Right atrium auricular region (tissue), 2 donors: ENCODE data around the gene RCC1. TPM values are rescaled to one million over a fixed set of nuclear protein-coding genes. Genes with fewer than 3 reads are reported as not detected.
"Not testable (repeated sequence)": the region's sequence is repeated elsewhere in the genome, so short reads cannot be mapped to it uniquely, and the experiment has no call there.

Source experiments
- DNase-seq: peaks from one replicate; pipeline ENCODE4 v3.0.0-alpha.2; 2019; ENCODE audit warnings: low spot score
- H3K27ac ChIP-seq, 2 donors: fragments of 200-600 bp; sonication (generic); 1 replicate in 1 of 2; 2 replicates in 1 of 2; pipeline ENCODE4 v1.5.1; 2016 to 2019
- H3K27me3 ChIP-seq, 2 donors: fragments of 200-600 bp; sonication (generic); one replicate each; pipeline versions ENCODE4 v1.5.1 to v1.6.0; 2017 to 2019
- H3K36me3 ChIP-seq: fragments of 200-600 bp; sonication (generic); one replicate; pipeline ENCODE4 v1.5.1; 2016
- H3K4me1 ChIP-seq, 2 donors: fragments of 200-600 bp; sonication (generic); one replicate each; pipeline versions ENCODE4 v1.5.1 to v1.6.0; 2017 to 2019
- H3K4me3 ChIP-seq, 2 donors: fragments of 200-600 bp; sonication (generic); 1 replicate in 1 of 2; 2 replicates in 1 of 2; pipeline ENCODE4 v1.5.1; 2017 to 2019; ENCODE audit warnings: mild to moderate bottlenecking in 1 of 2, moderate library complexity in 1 of 2
- H3K9me3 ChIP-seq, 2 donors: fragments of 200-600 bp; sonication (generic); one replicate each; pipeline ENCODE4 v1.5.1; 2019
- CTCF ChIP-seq, 2 donors: fragments of 200-600 bp; sonication (generic); IDR thresholded peaks; one replicate each; pipeline ENCODE4 v1.5.1; 2019; ENCODE audit warnings: antibody characterized with exemption in 2 of 2
- total RNA-seq, 2 donors: library from RNA; depleted of rRNA; stranded (reverse); fragments of >200 nt; gene quantifications; one replicate each; pipeline ENCODE4 v1.1.0, GENCODE V29; 2016

The RCC1 gene
- total RNA-seq, 2 donors from 2014 or later, result 6.2 to 8.1 TPM

GRCh38 chr1:28564310-28564709 is 58.5 kb downstream of the RCC1 start:
- Histone ChIP-seq H3K27ac (no peak overlapping the region), H3K4me1 (no peaks in the 10 kb centered on the region), H3K27me3 (no peaks in the 10 kb centered on the region), H3K4me3 (no peak overlapping the region), H3K9me3 (no peaks in the 10 kb centered on the region), H3K36me3 (peaks cover 94% of the 10 kb centered on the region)
- DNase-seq, result no peak
- no peak for TF ChIP-seq CTCF (IDR thresholded peaks at IDR 0.05)

GRCh38 chr1:28565040-28565439 is 59.2 kb downstream of the RCC1 start:
- no peaks in the 10 kb centered on the region for H3K4me1 ChIP-seq
- H3K27ac ChIP-seq, result no peak overlapping the region

GRCh38 chr1:28565726-28566125 is 59.9 kb downstream of the RCC1 start:
- Histone ChIP-seq H3K4me3 (no peak overlapping the region), H3K27ac (no peak overlapping the region), H3K4me1 (no peaks in the 10 kb centered on the region), H3K36me3 (peaks cover 93% of the 10 kb centered on the region), H3K9me3 (no peaks in the 10 kb centered on the region), H3K27me3 (no peaks in the 10 kb centered on the region)
- no peak for TF ChIP-seq CTCF (IDR thresholded peaks at IDR 0.05)
- no peak for DNase-seq

More at GRCh38 chr1:28565040-28565439, 59.2 kb downstream of the RCC1 start:
- Histone ChIP-seq H3K4me3 (no peak overlapping the region), H3K27me3 (no peaks in the 10 kb centered on the region), H3K9me3 (no peaks in the 10 kb centered on the region), H3K36me3 (peaks cover 93% of the 10 kb centered on the region)
- no peak for DNase-seq
- TF ChIP-seq CTCF (IDR thresholded peaks at IDR 0.05), result no peak

GRCh38 chr1:28566931-28567330 is 61.1 kb downstream of the RCC1 start:
- no peak for DNase-seq

GRCh38 chr1:28571911-28572310 is 66.1 kb downstream of the RCC1 start:
- Histone ChIP-seq H3K36me3 (peaks cover 66% of the 10 kb centered on the region), H3K4me1 (no peaks in the 10 kb centered on the region), H3K27me3 (no peaks in the 10 kb centered on the region), H3K4me3 (no peak overlapping the region), H3K27ac (no peak overlapping the region), H3K9me3 (no peaks in the 10 kb centered on the region)
- no peak for TF ChIP-seq CTCF (IDR thresholded peaks at IDR 0.05)
- no peak for DNase-seq

More at GRCh38 chr1:28566931-28567330, 61.1 kb downstream of the RCC1 start:
- Histone ChIP-seq H3K4me3 (no peak overlapping the region), H3K4me1 (no peaks in the 10 kb centered on the region), H3K27me3 (no peaks in the 10 kb centered on the region), H3K36me3 (peaks cover 91% of the 10 kb centered on the region), H3K9me3 (no peaks in the 10 kb centered on the region), H3K27ac (no peak overlapping the region)
- TF ChIP-seq CTCF (IDR thresholded peaks at IDR 0.05), result no peak

GRCh38 chr1:28572891-28573290 is 67.0 kb downstream of the RCC1 start:
- H3K27ac ChIP-seq, H3K9me3 ChIP-seq, H3K4me1 ChIP-seq, H3K4me3 ChIP-seq, DNase-seq, H3K27me3 ChIP-seq: not testable (repeated sequence)
- H3K36me3 ChIP-seq, result peaks cover 66% of the 10 kb centered on the region
